ENCODE data around the gene CACNA1F.

CACNA1F gene

DNA sequence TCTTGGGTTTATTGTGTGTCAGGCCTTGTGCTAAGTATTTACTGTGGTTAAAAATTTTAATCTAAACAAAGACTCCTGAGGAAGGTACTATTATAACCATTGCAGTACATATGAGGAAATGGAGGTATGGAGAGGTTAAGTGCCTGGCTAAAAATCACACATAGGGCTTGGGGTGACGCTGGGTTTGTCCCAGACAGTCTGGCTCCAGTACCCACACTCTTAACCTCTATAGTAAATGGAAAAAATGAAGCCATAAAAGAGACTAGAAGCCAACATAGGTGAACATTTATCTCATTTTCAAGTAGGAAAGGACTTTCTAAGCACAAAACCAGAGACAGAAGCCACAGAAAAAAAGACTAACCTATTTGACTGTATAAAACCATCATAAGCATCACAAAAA lies 29.5 kb upstream of the CACNA1F start:
- Mint-ChIP-seq H3K4me3 (no peak overlapping the region), H3K36me3 (ENCODE audit: low read depth) (no peaks in the 10 kb centered on the region), H3K27me3 (ENCODE audit: low read depth) (no peaks in the 10 kb centered on the region), H3K9me3 (peaks cover 31% of the 10 kb centered on the region), H3K4me1 (peaks cover 4% of the 10 kb centered on the region), H3K27ac (no peak overlapping the region)
- TF ChIP-seq CTCF (IDR thresholded peaks at IDR 0.05; ENCODE audit: unreplicated experiment in 3 of 3) = no peak

DNA sequence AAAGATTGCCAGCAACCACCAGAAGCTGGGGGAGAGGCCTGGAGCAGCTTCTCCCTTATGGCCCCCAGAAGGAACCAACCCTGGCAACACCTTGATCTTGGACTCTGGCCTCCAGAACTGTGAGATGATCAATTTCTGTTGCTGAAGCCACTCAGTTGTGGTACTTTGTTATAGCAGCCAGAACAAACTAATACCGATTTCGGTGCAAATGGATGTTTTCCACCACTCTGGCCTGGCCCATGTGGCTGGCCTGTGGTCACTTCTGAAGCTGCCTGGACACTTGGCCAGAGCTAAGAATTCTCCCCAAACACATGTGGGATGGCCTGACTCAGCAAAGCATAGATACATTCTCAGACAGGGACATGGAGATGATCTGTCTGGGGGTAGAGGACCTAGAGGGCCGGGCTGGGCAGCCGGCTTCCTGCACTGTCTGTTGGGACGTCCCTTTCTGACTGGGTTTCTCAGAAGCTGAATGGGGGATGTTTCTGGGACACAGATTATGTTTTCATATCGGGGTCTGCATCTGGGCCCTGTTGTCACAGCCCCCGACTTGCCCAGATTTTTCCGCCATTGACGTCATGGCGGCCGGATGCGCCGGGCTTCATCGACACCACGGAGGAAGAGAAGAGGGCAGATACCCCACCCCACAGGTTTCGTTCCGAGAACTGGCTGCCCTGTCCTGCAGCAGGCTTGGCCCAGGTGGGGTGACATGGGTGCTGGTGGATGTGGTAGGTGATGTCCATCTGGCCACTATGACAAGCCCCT lies 27.3 kb upstream of the CACNA1F start:
- Mint-ChIP-seq H3K9me3 (peaks cover 31% of the 10 kb centered on the region), H3K4me1 (no peaks in the 10 kb centered on the region), H3K4me3 (no peak overlapping the region), H3K36me3 (ENCODE audit: low read depth) (no peaks in the 10 kb centered on the region), H3K27ac (no peak overlapping the region), H3K27me3 (ENCODE audit: low read depth) (no peaks in the 10 kb centered on the region)
- TF ChIP-seq CTCF (IDR thresholded peaks at IDR 0.05; ENCODE audit: unreplicated experiment in 3 of 3) = no peak

GRCh38 chrX:49258749-49259124 lies 25.6 kb upstream of the CACNA1F start:
- Mint-ChIP-seq H3K36me3 (ENCODE audit: low read depth) (no peaks in the 10 kb centered on the region), H3K4me3 (no peak overlapping the region), H3K27ac (no peak overlapping the region), H3K4me1 (no peaks in the 10 kb centered on the region), H3K27me3 (ENCODE audit: low read depth) (no peaks in the 10 kb centered on the region), H3K9me3 (peaks cover 23% of the 10 kb centered on the region)
- no peak for TF ChIP-seq CTCF (IDR thresholded peaks at IDR 0.05; ENCODE audit: unreplicated experiment in 3 of 3)

DNA sequence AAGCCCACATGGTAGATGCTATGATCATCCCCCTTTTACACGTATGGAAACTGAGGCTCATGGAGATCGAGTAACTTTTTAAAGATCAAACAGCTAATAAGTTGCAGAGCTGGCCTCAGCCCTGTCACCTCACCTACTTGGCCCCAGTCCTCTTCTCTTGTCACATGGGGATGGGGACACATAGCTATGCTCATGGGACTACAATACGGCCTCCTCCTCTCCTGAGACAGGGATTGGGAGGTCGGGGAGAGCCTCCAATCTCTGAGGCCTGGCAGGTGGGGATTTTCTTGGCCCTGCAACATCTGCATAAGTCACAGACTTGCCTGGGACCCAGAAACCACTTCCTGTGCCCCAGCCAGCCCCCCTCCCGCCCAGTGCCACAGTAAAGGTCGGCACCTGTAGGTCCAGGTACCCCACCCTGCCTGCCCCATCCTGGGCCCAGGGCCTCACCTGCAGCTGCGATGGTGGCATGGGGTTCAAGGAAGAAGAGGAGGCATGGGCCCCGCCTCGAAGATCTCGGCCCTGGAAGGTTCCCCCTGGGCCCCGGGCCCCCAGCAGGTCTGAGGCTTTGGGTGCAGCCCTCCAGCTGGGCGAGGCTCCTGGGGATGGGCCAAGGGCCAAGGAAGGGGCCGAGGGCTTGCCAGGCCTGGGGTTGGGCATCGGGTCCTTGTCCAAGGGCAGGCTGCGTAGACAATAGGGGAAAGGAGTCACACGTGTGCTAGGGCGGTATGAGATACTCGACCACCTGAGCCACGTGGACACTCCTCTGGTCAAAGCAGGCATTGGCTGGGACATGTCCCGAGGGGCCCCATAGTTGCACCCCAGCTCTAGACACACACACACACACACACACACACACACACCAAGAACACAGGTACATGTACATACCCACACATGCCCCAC lies 25.0 kb upstream of the CACNA1F start:
- Mint-ChIP-seq H3K4me1 (no peaks in the 10 kb centered on the region), H3K4me3 (no peak overlapping the region), H3K27me3 (ENCODE audit: low read depth) (no peaks in the 10 kb centered on the region), H3K9me3 (peaks cover 25% of the 10 kb centered on the region), H3K27ac (no peak overlapping the region), H3K36me3 (ENCODE audit: low read depth) (no peaks in the 10 kb centered on the region)
- no peak for TF ChIP-seq CTCF (IDR thresholded peaks at IDR 0.05; ENCODE audit: unreplicated experiment in 3 of 3)

- no peaks in the 10 kb centered on the region for H3K27me3 Mint-ChIP-seq (ENCODE audit: low read depth)
- no peak overlapping the region for H3K27ac Mint-ChIP-seq
- H3K4me3 Mint-ChIP-seq = no peak overlapping the region
- no peak for TF ChIP-seq CTCF (IDR thresholded peaks at IDR 0.05; ENCODE audit: unreplicated experiment in 3 of 3)
- peaks cover 23% of the 10 kb centered on the region for H3K9me3 Mint-ChIP-seq
- no peaks in the 10 kb centered on the region for H3K36me3 Mint-ChIP-seq (ENCODE audit: low read depth)
- H3K4me1 Mint-ChIP-seq = no peaks in the 10 kb centered on the region
Measured at GRCh38 chrX:49257074-49257790, 24.1 kb upstream of the CACNA1F start.

All from nephron (organoid).